Inferior parietal cortex (tissue), 1 donor: ENCODE results near the gene SLC17A3.

Experiments used
- DNase-seq: peaks from one replicate; pipeline ENCODE4 v3.0.0-alpha.2; 2016; ENCODE audit errors: extremely low spot score

The SLC17A3 gene

DNA sequence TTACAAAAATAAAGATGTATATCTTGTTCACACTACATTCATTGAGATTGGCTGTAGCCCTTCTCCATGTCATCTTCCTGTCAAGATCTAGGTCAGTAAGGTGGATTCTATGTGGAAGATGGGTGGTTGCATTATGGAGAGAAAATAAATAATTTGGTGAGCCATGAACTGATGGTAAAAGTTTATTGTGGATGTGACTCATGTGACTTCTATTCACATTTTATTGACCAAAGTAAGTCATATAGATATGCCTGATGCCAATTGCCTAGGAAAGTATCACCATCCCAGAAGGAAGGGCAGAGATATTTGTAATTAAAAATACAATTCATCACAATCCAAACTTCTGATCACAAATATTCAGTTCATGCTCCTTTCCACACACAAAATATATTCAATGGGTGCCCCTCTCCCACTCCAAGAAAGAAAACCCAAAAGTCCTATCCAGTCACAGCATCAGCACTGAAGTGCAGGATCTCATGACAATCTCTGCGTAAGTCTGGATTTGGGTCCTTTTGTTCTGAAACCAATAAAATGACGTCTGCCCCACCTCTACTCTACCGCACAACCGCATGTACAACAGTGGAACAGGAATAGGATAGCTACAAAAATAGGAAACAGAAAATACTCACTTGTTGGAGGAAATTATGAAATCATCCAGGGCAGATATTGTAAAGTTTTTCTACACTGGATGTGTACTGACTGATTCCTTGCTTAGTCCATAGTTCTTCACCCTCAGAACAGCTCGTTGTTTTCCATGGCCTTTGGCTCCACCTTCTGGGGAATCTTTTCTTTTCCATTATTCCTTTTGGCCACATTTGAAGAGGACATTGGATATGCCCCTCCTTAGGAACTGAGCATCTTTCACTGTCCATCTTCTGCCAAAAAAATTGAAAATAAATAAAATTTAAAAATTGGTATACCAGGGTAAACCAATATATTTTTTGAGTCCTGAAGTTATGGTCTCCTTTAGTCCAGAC, 16.1 kb upstream of the SLC17A3 start:
- DNase-seq = peak; percentile 85

GRCh38 chr6:25888626-25889025, 14.6 kb upstream of the SLC17A3 start:
- no peak for DNase-seq

- no peak for DNase-seq
Measured at GRCh38 chr6:25886066-25886465, 12.0 kb upstream of the SLC17A3 start.

DNA sequence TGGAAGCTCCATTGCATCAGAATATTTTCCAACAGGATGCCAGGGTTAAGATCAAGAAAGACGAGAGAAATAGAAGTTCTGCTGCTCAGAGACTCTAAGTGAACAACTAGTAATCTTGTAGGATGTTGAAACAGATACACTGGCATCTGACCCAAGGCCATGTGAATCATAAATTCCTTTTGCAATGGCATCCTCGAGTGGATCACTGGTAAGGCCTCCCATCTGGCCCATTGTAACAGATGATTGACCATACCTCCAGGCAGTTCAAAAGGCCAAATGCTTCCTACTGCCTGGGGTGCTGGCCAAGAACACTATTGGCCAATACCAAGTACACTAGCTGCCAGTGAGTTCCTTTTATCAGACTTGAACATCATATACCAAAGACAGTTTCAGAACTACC, 9.9 kb upstream of the SLC17A3 start:
- no peak for DNase-seq

DNA sequence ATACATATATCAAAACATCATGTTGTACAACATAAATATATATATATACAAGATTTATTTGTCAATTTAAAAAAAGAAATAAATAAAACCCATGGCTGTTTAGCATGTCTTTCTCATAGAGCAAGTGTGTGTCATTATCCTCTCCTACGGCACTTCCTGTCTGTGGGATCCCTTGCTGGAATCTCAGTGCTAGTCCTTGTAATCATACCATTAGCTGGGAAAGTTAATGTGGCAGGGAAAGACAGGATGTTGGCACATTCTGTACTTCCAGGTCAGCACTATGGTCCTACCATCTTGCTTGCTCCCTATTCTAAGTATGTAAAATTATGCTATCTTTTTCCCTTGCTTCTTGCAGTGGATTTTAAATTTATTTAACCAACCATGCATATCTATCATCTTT, 9.5 kb upstream of the SLC17A3 start:
- DNase-seq = no peak

DNA sequence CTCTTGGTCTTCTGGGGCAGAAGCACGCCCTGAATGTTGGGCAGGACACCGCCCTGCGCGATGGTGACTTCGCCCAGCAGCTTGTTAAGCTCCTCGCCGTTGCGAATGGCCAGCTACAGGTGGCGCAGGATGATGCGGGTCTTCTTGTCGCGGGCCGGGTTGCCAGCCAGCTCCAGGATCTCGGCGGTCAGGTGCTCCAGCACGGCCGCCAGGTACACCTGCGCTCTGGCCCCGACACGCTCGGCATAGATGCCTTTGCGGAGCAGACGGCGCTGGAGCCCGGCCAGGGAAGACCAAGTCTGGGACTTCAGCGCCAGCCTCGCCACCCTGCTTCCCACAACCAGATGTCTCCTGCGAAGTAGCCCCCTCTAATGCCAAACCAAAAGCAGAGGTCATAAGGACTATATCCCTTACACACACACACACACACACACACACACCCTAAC, 8.0 kb upstream of the SLC17A3 start:
- DNase-seq = no peak

GRCh38 chr6:25880601-25881000, 6.6 kb upstream of the SLC17A3 start:
- no peak for DNase-seq

- DNase-seq = no peak
Measured at GRCh38 chr6:25878721-25879322, 4.8 kb upstream of the SLC17A3 start.

GRCh38 chr6:25875926-25876602, 2.0 kb upstream of the SLC17A3 start:
- no peak for DNase-seq

- no peak for DNase-seq
Measured at GRCh38 chr6:25875563-25875905, 1.5 kb upstream of the SLC17A3 start.

DNA sequence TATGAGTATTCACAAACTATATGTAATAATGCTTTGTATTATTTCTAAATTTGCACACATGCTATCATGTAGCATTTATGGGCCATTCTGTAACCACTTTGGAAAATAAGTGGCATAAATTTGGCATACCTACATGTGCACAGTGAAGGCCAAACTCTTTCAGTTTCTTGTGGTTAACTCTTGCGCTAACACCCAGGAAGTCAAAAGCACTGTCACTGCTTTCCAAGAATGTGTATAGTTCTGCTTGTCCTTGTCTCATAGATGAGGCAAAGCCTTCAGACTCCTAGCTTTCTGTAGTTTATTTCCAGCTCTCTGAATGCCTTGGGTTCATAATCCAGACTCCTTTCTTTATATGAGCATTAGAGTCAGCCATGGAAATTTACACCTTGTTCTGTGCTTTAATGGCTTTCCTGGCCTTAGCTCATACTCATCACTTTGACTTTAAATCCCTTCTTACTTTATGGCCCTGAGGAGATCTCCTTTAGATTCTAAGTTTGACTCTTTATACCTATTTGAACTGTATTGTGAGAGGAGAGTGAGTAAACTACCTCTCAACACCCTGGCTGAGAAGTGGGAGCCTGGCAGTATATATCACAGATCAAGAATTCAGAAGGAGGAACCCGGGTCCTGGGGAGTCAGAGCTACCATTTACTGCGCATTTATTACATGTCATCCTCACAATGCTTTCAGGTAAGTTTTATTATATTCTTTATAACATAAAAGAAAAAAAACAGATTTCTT, 949 bp upstream of the SLC17A3 start:
- DNase-seq = no peak

GRCh38 chr6:25872814-25873213, 1.2 kb downstream of the SLC17A3 start:
- no peak for DNase-seq

DNA sequence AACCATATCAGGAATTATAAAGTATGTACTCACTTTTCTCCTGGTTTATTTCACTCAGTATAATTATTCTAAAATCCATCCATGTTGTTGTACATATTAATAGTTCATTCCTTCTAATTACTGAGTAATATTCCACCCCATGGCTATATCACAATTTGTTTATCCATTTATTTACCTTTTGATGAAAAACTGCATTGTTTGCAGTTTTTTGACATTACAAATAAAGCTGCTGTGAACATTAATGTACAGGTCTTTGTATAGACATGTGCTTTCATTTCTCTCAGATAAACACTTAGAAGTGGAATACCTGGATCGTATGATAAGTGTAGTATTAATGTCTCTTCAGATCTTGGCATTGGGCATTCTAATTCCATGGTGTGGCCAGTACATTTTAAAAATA, 4.2 kb downstream of the SLC17A3 start:
- no peak for DNase-seq

GRCh38 chr6:25868436-25869183, 5.4 kb downstream of the SLC17A3 start:
- DNase-seq = no peak

- no peak for DNase-seq
Measured at GRCh38 chr6:25866011-25866410, 8.0 kb downstream of the SLC17A3 start.

GRCh38 chr6:25863360-25863759, 10.7 kb downstream of the SLC17A3 start:
- DNase-seq = no peak

GRCh38 chr6:25862199-25862598, 11.8 kb downstream of the SLC17A3 start:
- no peak for DNase-seq

GRCh38 chr6:25852756-25853155, 21.3 kb downstream of the SLC17A3 start:
- no peak for DNase-seq

GRCh38 chr6:25851961-25852360, 22.1 kb downstream of the SLC17A3 start:
- DNase-seq = no peak

DNA sequence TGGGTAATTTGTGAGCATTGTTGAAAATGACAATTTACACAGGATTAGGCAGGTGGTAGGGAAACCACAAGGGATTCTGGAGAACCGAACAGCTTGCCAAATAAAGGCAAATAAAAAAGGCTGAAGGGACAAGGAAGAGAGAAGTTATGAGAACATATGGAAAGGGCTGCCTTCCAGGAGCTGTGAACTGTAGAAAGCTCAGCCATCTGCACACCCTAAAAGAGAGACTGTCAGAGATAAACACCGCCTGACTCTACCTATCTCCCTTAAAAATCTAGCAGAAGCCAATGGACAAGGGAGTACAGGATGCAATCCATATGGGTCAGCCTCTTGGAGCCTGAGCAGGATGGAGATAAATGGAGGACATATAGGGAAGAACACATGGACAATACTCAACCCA, 29.5 kb downstream of the SLC17A3 start:
- DNase-seq = peak; percentile 15

DNA sequence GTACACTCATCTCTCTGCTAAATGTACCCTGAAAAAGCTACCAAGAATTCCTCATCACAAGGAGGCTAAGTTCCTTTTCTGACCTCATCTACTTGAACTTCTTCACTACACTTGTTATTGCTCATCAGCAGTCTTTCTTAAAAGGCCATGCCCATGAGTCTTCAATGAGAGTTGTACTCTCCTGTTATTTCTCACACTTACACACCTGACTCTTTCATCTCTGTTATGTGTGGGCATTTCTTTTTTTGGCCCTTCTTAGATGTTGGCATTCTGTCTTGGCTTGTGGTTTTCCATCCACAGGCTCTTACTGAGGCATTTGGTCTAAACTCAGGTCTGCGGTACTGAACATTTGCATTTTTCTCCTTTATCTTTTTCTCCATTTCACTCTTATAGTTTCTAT, 31.5 kb downstream of the SLC17A3 start:
- no peak for DNase-seq
